Neural cell (in vitro differentiated cells): ENCODE measurements around the gene CDC25B. TPM values are rescaled to one million over a fixed set of nuclear protein-coding genes. Genes with fewer than 3 reads are reported as not detected.

ENCODE experiments used
- H2AFZ ChIP-seq: fragments of 200-600, 300-800 bp; sonication (generic), shearing (Covaris generic); 2 replicates; pipeline ENCODE4 v1.6.0; 2014; ENCODE audit warnings: low read depth, mild to moderate bottlenecking, antibody characterized with exemption, low read length, moderate library complexity
- H3F3A ChIP-seq: fragments of 200-600 bp; shearing (Covaris generic); 2 replicates; pipeline ENCODE4 v1.6.1; 2016; ENCODE audit warnings: mild to moderate bottlenecking, moderate library complexity, mixed read lengths, antibody characterized with exemption, low read length; ENCODE audit not compliant: insufficient read depth, poor library complexity, severe bottlenecking
- H3K27ac ChIP-seq: fragments of 200-600, 300-800 bp; sonication (generic), shearing (Covaris generic); 2 replicates; pipeline ENCODE4 v1.5.1; 2014; ENCODE audit warnings: mild to moderate bottlenecking, low read length, moderate library complexity
- H3K27me3 ChIP-seq: fragments of 300-800, 200-600 bp; sonication (generic), shearing (Covaris generic); 2 replicates; pipeline ENCODE4 v1.6.0; 2014; ENCODE audit warnings: mild to moderate bottlenecking, low read depth, low read length, moderate library complexity; ENCODE audit not compliant: insufficient read depth
- H3K36me3 ChIP-seq: fragments of 300-800, 200-600 bp; sonication (generic), shearing (Covaris generic); 2 replicates; pipeline ENCODE4 v1.5.1; 2014; ENCODE audit warnings: mild to moderate bottlenecking, antibody characterized with exemption, low read length, moderate library complexity; ENCODE audit not compliant: insufficient read depth
- H3K4me2 ChIP-seq: fragments of 300-800, 200-600 bp; sonication (generic), shearing (Covaris generic); 2 replicates; pipeline ENCODE4 v1.6.0; 2014; ENCODE audit warnings: mild to moderate bottlenecking, low read length
- H3K4me3 ChIP-seq: fragments of 300-800, 200-600 bp; sonication (generic), shearing (Covaris generic); 2 replicates; pipeline ENCODE4 v1.5.1; 2014; ENCODE audit warnings: mild to moderate bottlenecking, low read length, moderate library complexity
- H3K79me2 ChIP-seq: fragments of 200-600 bp; shearing (Covaris generic); replicated peaks from 2 replicates; pipeline ENCODE4 v1.6.0; 2014; ENCODE audit warnings: mild to moderate bottlenecking, low read length, moderate library complexity; ENCODE audit not compliant: insufficient read depth
- H3K9ac ChIP-seq: fragments of 300-800, 200-600 bp; sonication (generic), shearing (Covaris generic); 2 replicates; pipeline ENCODE4 v1.6.1; 2016; ENCODE audit warnings: mild to moderate bottlenecking, low read length, mixed read lengths
- H3K9me2 ChIP-seq: fragments of 200-600 bp; shearing (Covaris generic); 2 replicates; pipeline ENCODE4 v1.6.1; 2016; ENCODE audit warnings: mild to moderate bottlenecking, low read length, mixed read lengths; ENCODE audit not compliant: insufficient read depth
- H3K9me3 ChIP-seq: fragments of 200-600, 300-800 bp; sonication (generic), shearing (Covaris generic); 2 replicates; pipeline ENCODE4 v1.6.1; 2016; ENCODE audit warnings: mild to moderate bottlenecking, mixed run types, low read length, moderate library complexity, mixed read lengths
- H4K20me1 ChIP-seq: fragments of 200-600 bp; shearing (Covaris generic); 2 replicates; pipeline ENCODE4 v1.6.1; 2016; ENCODE audit warnings: mild to moderate bottlenecking, mixed run types; ENCODE audit not compliant: insufficient read depth
- CTCF ChIP-seq: fragments of 450-650 bp; IDR thresholded peaks from 2 replicates; pipeline ENCODE4 v1.5.1; 2014; ENCODE audit warnings: antibody characterized with exemption, mild to moderate bottlenecking, moderate library complexity; ENCODE audit not compliant: poor library complexity, severe bottlenecking
- EP300 ChIP-seq: fragments of 450-650 bp; conservative IDR thresholded peaks from 2 replicates; pipeline ENCODE4 v1.6.1; 2014; ENCODE audit warnings: antibody characterized with exemption, mild to moderate bottlenecking, moderate library complexity; ENCODE audit not compliant: poor library complexity, severe bottlenecking
- EZH2 ChIP-seq: fragments of 200-600, 300-800 bp; shearing (Covaris generic), sonication (generic); IDR thresholded peaks from 2 replicates; pipeline ENCODE4 v1.6.1; 2014; ENCODE audit warnings: antibody characterized with exemption, low read length, borderline replicate concordance, mild to moderate bottlenecking; ENCODE audit not compliant: insufficient read depth, poor library complexity, severe bottlenecking
- MXI1 ChIP-seq: fragments of 450-650 bp; conservative IDR thresholded peaks from 2 replicates; pipeline ENCODE4 v1.6.1; 2014; ENCODE audit warnings: antibody characterized with exemption, mild to moderate bottlenecking; ENCODE audit not compliant: poor library complexity, severe bottlenecking
- POLR2AphosphoS5 ChIP-seq: IDR thresholded peaks from 2 replicates; pipeline ENCODE4 v1.6.1; 2012
- RAD21 ChIP-seq: fragments of 450-650 bp; conservative IDR thresholded peaks from 2 replicates; pipeline ENCODE4 v1.6.1; 2014; ENCODE audit warnings: antibody characterized with exemption, mild to moderate bottlenecking, moderate library complexity
- REST ChIP-seq: IDR thresholded peaks from 2 replicates; pipeline ENCODE4 v1.6.1; 2012; ENCODE audit warnings: borderline replicate concordance
- SMC3 ChIP-seq: fragments of 450-650 bp; conservative IDR thresholded peaks from 2 replicates; pipeline ENCODE4 v1.6.1; 2014; ENCODE audit warnings: antibody characterized with exemption, mild to moderate bottlenecking, moderate library complexity; ENCODE audit not compliant: poor library complexity
- TAF1 ChIP-seq: IDR thresholded peaks from 2 replicates; pipeline ENCODE4 v1.6.1; 2012; ENCODE audit warnings: low read depth
- polyA plus RNA-seq: library from polyadenylated mRNA; depleted of rRNA; stranded (reverse); fragments of >200 nt; gene quantifications from 2 replicates; pipeline ENCODE4 v1.2.3, GENCODE V29; 2014

CDC25B gene
- polyA plus RNA-seq, 1 donor from 2014 or later, result 26.5 TPM

GRCh38 chr20:3804254-3804751 is 8.2 kb downstream of the CDC25B start:
- Histone ChIP-seq H4K20me1 (no peaks in the 10 kb centered on the region), H3K27me3 (no peaks in the 10 kb centered on the region), H3K4me3 (no peak overlapping the region), H3K9me2 (no peaks in the 10 kb centered on the region), H3K27ac (no peak overlapping the region), H3K9me3 (no peaks in the 10 kb centered on the region), H3K9ac (no peak overlapping the region), H3K4me2 (no peak overlapping the region), H3K79me2 (no peaks in the 10 kb centered on the region), H2AFZ (no peak overlapping the region), H3K36me3 (no peaks in the 10 kb centered on the region), H3F3A (no peaks in the 10 kb centered on the region)
- TF ChIP-seq REST (no peak), TAF1 (no peak), RAD21 (no peak), SMC3 (no peak), CTCF (no peak), POLR2AphosphoS5 (no peak), MXI1 (no peak), EP300 (no peak), EZH2 (no peak)

GRCh38 chr20:3804781-3805180 is 8.7 kb downstream of the CDC25B start:
- no peak for TF ChIP-seq EZH2
- no peak for TF ChIP-seq TAF1
- TF ChIP-seq REST, result no peak
- no peak for TF ChIP-seq EP300
- no peak for TF ChIP-seq POLR2AphosphoS5
- no peak for TF ChIP-seq MXI1
- no peak for TF ChIP-seq CTCF
- TF ChIP-seq SMC3, result no peak
- no peak for TF ChIP-seq RAD21
- no peaks in the 10 kb centered on the region for H3K27me3 ChIP-seq
- H3K9ac ChIP-seq, result no peak overlapping the region
- H3K36me3 ChIP-seq, result no peaks in the 10 kb centered on the region
- no peaks in the 10 kb centered on the region for H3K79me2 ChIP-seq
- no peaks in the 10 kb centered on the region for H3F3A ChIP-seq
- H3K9me3 ChIP-seq, result no peaks in the 10 kb centered on the region
- no peak overlapping the region for H3K4me3 ChIP-seq
- H3K27ac ChIP-seq, result no peak overlapping the region
- H3K9me2 ChIP-seq, result no peaks in the 10 kb centered on the region
- H2AFZ ChIP-seq, result no peak overlapping the region
- no peak overlapping the region for H3K4me2 ChIP-seq
- no peaks in the 10 kb centered on the region for H4K20me1 ChIP-seq
